Breast epithelium (tissue), 4 donors: ENCODE results near the gene COG8. TPM values are rescaled to one million over a fixed set of nuclear protein-coding genes. Genes with fewer than 3 reads are reported as not detected.
A peak's percentile ranks its signal among the peaks of the same experiment; 100 is the strongest.

Experiments used
- DNase-seq, 2 donors: peaks; one replicate each; pipeline ENCODE4 v3.0.0-alpha.2; 2019; ENCODE audit warnings: low spot score in 2 of 2
- H3K27ac ChIP-seq, 2 donors: fragments of 200-600 bp; sonication (generic) in 1 of 2; one replicate each; pipeline ENCODE4 v1.5.1; 2016 to 2019; ENCODE audit warnings: mild to moderate bottlenecking in 1 of 2
- H3K27me3 ChIP-seq, 2 donors: fragments of 200-600 bp; sonication (generic) in 1 of 2; one replicate each; pipeline versions ENCODE4 v1.5.1 to v1.6.0; 2017 to 2019; ENCODE audit warnings: control low read depth in 1 of 2, mild to moderate bottlenecking in 1 of 2
- H3K36me3 ChIP-seq: fragments of 200-600 bp; one replicate; pipeline ENCODE4 v1.5.1; 2019
- H3K4me1 ChIP-seq, 2 donors: fragments of 200-600 bp; sonication (generic); one replicate each; pipeline ENCODE4 v1.5.1; 2016 to 2019; ENCODE audit warnings: control low read depth in 1 of 2
- H3K4me3 ChIP-seq, 3 donors: fragments of 200-600 bp; sonication (generic); 1 replicate in 2 of 3; 2 replicates in 1 of 3; pipeline ENCODE4 v1.5.1; 2016 to 2019; ENCODE audit warnings: mild to moderate bottlenecking in 3 of 3, moderate library complexity in 2 of 3
- H3K9me3 ChIP-seq, 2 donors: fragments of 200-600 bp; sonication (generic) in 1 of 2; one replicate each; pipeline ENCODE4 v1.5.1; 2016 to 2019; ENCODE audit warnings: control low read depth in 1 of 2
- POLR2A ChIP-seq: fragments of 450-650 bp; IDR thresholded peaks from one replicate; pipeline ENCODE4 v1.6.1; 2016; ENCODE audit warnings: antibody characterized with exemption, mild to moderate bottlenecking, moderate library complexity
- POLR2AphosphoS5 ChIP-seq, 3 donors: sonication (generic); formaldehyde crosslinking; IDR thresholded peaks; one replicate each; pipeline ENCODE4 v1.6.1; 2017; ENCODE audit warnings: antibody characterized with exemption in 3 of 3
- intact Hi-C: fragments of 100-400 bp; cut with DNase I; formaldehyde crosslinking; loops from one replicate; pipeline ENCODE4 v1.15.1; 2023; ENCODE audit warnings: low total_unique reads
- total RNA-seq, 3 donors: library from RNA; depleted of rRNA; stranded (reverse); fragments of >200 nt; gene quantifications; one replicate each; pipeline ENCODE4 v1.1.0, GENCODE V29; 2016
- TF ChIP-seq, protein P1 (sequence below), 3 donors: fragments of 450-650 bp; IDR thresholded peaks; one replicate each; pipeline ENCODE4 v1.5.1; 2016 to 2017; ENCODE audit warnings: antibody characterized with exemption in 3 of 3, mild to moderate bottlenecking in 3 of 3, moderate library complexity in 3 of 3

The COG8 gene
- total RNA-seq, 3 donors from 2014 or later, result 40.2 to 52.8 (median 44.9) TPM

DNA sequence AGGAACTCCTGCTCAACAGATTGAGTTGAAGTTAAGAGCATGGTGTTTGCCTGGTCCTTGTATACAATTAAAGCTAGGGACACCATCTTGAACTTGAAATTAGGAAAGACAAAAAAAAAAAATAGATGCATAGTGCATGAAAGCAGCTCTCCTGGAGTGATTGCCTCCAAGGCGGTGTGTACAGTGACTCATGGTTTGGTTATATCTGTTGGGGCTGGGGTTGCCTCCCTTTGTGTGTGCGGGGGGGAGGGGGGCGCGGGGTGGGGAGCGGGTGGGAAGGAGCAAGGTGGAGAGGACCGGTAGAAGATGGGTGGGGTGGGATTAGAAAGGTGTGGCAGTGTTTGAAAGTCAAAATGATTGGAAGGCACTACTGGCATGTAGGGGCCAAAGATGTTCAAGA, 8.9 kb upstream of the COG8 start:
- Histone ChIP-seq H3K27ac (no peak overlapping the region), H3K27me3 (no peaks in the 10 kb centered on the region), H3K4me3 (no peak overlapping the region), H3K4me1 (no peaks in the 10 kb centered on the region), H3K9me3 (no peaks in the 10 kb centered on the region), H3K36me3 (no peaks in the 10 kb centered on the region)
- TF ChIP-seq POLR2A (no peak), POLR2AphosphoS5 (IDR thresholded peaks at IDR 0.05) (no peak)
- TF ChIP-seq, protein P1, sequence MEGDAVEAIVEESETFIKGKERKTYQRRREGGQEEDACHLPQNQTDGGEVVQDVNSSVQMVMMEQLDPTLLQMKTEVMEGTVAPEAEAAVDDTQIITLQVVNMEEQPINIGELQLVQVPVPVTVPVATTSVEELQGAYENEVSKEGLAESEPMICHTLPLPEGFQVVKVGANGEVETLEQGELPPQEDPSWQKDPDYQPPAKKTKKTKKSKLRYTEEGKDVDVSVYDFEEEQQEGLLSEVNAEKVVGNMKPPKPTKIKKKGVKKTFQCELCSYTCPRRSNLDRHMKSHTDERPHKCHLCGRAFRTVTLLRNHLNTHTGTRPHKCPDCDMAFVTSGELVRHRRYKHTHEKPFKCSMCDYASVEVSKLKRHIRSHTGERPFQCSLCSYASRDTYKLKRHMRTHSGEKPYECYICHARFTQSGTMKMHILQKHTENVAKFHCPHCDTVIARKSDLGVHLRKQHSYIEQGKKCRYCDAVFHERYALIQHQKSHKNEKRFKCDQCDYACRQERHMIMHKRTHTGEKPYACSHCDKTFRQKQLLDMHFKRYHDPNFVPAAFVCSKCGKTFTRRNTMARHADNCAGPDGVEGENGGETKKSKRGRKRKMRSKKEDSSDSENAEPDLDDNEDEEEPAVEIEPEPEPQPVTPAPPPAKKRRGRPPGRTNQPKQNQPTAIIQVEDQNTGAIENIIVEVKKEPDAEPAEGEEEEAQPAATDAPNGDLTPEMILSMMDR (IDR thresholded peaks at IDR 0.05), result no peak
- intact Hi-C loops, result no loop called here
- no peak for DNase-seq

DNA sequence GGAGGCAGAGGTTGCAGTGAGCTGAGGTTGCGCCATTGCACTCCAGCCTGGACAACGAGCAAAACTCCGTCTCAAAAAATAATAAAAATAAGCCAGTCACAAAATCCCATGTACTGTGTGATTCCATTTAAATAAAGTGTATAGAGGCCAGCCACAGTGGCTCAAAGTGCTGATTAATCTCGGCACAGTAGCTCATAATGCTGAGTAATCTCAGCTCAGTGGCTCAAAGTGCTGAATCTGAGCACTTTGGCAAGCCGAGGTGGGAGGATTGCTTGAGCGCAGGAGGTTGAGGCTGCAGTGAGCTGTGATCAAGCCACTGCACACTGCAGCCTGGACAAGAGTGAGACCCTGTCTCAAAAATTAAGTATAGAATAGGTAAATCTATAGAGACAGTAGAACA, 7.3 kb upstream of the COG8 start:
- Histone ChIP-seq H3K4me3 (no peak overlapping the region), H3K9me3 (no peaks in the 10 kb centered on the region), H3K4me1 (no peaks in the 10 kb centered on the region), H3K27ac (no peak overlapping the region), H3K27me3 (no peaks in the 10 kb centered on the region), H3K36me3 (no peaks in the 10 kb centered on the region)
- intact Hi-C loops, result no loop called here
- TF ChIP-seq POLR2A, result no peak
- TF ChIP-seq, protein P1 (IDR thresholded peaks at IDR 0.05), result no peak
- no peak for TF ChIP-seq POLR2AphosphoS5 (IDR thresholded peaks at IDR 0.05)
- DNase-seq, result no peak

DNA sequence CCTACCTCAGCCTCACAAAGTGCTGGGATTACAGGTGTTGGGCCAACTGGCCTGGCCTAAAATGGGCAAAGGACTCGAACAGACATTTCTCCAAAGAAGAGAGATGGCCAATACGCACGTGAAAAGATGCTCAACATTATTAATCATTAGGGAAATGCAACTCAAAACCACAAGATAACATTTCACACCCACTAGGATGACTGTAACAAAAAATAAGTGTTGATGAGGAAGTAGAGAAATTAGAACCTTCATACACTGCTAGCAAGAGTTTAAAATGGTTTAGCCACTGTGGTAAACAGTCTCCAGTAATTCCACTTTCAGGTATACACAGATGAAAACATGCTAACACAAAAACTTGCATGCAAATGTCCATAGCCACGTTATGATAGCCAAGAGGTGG, 6.6 kb upstream of the COG8 start:
- H3K27ac ChIP-seq, result no peak overlapping the region
- no peak overlapping the region for H3K4me3 ChIP-seq
- peaks cover 0 to under 1% of the 10 kb centered on the region in 2 donors for H3K4me1 ChIP-seq
- intact Hi-C loops, result no loop called here
- no peaks in the 10 kb centered on the region for H3K9me3 ChIP-seq
- H3K27me3 ChIP-seq, result no peaks in the 10 kb centered on the region
- H3K36me3 ChIP-seq, result no peaks in the 10 kb centered on the region
- TF ChIP-seq, protein P1 (IDR thresholded peaks at IDR 0.05), result no peak
- no peak for TF ChIP-seq POLR2A
- no peak for TF ChIP-seq POLR2AphosphoS5 (IDR thresholded peaks at IDR 0.05)
- no peak for DNase-seq

DNA sequence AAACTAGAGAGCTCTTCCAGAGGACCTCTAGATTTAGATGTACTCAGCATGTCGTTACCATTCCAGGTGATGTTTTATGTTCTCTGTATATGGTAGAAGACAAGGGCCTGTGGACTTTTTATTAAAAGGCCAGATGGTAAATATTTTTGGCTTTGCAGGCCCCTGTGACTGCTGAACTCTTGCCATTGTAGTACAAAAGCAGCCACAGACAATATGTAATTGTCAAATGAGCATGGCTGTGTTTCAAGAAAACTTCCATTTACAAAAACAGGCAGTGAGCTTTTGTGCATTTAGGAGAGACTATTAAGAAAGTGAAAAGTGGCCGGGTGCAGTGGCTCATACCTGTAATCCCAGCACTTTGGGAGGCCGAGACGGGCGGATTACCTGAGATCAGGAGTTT, 4.8 kb upstream of the COG8 start:
- no peak for DNase-seq
- no peak overlapping the region for H3K27ac ChIP-seq
- intact Hi-C loops, result no loop called here
- no peaks in the 10 kb centered on the region for H3K36me3 ChIP-seq
- no peaks in the 10 kb centered on the region for H3K27me3 ChIP-seq
- TF ChIP-seq POLR2AphosphoS5 (IDR thresholded peaks at IDR 0.05) (no peak), POLR2A (no peak)
- TF ChIP-seq, protein P1 (IDR thresholded peaks at IDR 0.05), result no peak
- H3K9me3 ChIP-seq, result no peaks in the 10 kb centered on the region
- H3K4me3 ChIP-seq, result no peak overlapping the region
- H3K4me1 ChIP-seq, result peaks cover 0 to 8% of the 10 kb centered on the region in 2 donors

DNA sequence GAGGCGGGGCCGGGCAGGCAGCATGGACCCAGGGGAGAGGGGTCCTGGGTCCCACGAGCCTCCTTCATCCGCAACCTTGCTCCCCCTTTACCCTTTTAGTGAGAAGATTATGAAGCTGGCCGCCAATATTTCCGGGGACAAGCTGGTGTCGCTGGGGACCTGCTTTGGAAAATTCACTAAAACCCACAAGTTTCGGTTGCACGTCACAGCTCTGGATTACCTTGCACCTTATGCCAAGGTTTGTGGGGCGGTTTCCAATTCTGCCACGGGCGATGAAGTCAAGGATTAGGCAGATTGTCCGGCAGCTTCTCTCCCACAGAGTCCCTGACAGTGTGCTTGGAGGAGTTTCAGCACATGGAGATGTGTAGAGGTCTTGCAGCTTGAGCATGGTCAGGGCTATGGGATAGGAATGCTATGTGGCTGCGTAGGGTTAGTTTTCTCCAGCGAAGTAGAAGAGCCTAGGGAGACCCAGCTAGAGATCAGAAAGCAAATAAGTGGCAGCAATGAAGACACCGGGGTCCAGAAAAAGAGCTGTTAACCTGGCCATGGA, 806 bp upstream of the COG8 start:
- TF ChIP-seq POLR2A (no peak), POLR2AphosphoS5 (IDR thresholded peaks at IDR 0.05) (no peak)
- TF ChIP-seq, protein P1 (IDR thresholded peaks at IDR 0.05), result no peak
- Histone ChIP-seq H3K9me3 (no peaks in the 10 kb centered on the region), H3K4me3 (peak overlapping the region; percentile 68 to 89 (median 76)), H3K27me3 (no peaks in the 10 kb centered on the region), H3K36me3 (no peaks in the 10 kb centered on the region), H3K4me1 (peaks cover 3 to 8% of the 10 kb centered on the region in 2 donors), H3K27ac (peak overlapping the region; percentile 83 to 88)
- intact Hi-C loops, result no loop called here
- DNase-seq, result no peak
